ENCODE data around the gene NECTIN1.

DNA sequence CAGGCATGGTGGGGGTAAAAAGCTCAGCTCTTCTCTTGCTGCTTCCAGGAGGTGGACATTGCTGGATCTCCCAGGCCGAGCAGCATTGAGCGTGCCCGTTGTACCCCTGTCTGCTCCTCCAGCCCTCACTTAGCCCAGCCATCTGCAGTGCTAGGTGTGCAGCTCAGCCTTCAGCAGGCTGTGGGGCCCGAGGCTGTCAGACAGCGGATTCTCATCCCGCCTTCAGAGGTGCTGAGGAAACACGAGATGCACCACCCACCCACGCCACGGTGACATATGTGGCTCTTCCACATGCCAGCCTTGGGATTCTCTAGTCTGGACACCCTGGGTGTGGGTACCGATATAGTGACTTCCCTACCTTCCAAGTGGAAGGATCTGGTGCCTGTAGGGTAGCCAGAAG, 48.9 kb upstream of the NECTIN1 start:
- TF ChIP-seq CTCF (IDR thresholded peaks at IDR 0.05) = no peak
- no peak for TF ChIP-seq POLR2A (IDR thresholded peaks at IDR 0.05)
